Measurements from ENCODE around the gene STH. TPM values are rescaled to one million over a fixed set of nuclear protein-coding genes. Genes with fewer than 3 reads are reported as not detected.

The STH gene
- total and polyA plus RNA-seq, 3 donors from 2014 or later = 1.3 TPM; not detected in 2

DNA sequence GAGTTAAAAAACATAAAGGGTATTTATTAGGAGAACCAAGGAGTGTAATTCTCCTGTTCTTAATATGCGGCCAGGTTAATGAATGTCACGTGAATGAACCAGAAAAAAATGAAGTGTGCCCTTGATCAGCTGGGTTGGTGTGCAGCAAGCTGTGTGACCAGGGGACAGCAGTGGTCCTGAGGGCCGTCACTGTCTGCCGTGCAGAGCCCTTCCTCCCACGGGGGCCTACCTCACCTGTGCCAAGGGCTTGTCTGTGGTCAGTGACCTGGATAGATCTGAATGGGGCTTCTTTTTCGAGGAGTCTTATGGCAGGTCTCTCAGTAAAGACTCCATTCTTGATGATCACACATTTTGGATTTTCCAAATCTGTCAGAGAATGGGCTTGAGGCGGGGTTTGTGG is 17.7 kb upstream of the STH start:
- H3K27ac ChIP-seq = no peak overlapping the region
- TF ChIP-seq POLR2A (IDR thresholded peaks at IDR 0.05) = no peak
- TF ChIP-seq, protein P1, sequence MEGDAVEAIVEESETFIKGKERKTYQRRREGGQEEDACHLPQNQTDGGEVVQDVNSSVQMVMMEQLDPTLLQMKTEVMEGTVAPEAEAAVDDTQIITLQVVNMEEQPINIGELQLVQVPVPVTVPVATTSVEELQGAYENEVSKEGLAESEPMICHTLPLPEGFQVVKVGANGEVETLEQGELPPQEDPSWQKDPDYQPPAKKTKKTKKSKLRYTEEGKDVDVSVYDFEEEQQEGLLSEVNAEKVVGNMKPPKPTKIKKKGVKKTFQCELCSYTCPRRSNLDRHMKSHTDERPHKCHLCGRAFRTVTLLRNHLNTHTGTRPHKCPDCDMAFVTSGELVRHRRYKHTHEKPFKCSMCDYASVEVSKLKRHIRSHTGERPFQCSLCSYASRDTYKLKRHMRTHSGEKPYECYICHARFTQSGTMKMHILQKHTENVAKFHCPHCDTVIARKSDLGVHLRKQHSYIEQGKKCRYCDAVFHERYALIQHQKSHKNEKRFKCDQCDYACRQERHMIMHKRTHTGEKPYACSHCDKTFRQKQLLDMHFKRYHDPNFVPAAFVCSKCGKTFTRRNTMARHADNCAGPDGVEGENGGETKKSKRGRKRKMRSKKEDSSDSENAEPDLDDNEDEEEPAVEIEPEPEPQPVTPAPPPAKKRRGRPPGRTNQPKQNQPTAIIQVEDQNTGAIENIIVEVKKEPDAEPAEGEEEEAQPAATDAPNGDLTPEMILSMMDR (IDR thresholded peaks at IDR 0.05) = no peak

DNA sequence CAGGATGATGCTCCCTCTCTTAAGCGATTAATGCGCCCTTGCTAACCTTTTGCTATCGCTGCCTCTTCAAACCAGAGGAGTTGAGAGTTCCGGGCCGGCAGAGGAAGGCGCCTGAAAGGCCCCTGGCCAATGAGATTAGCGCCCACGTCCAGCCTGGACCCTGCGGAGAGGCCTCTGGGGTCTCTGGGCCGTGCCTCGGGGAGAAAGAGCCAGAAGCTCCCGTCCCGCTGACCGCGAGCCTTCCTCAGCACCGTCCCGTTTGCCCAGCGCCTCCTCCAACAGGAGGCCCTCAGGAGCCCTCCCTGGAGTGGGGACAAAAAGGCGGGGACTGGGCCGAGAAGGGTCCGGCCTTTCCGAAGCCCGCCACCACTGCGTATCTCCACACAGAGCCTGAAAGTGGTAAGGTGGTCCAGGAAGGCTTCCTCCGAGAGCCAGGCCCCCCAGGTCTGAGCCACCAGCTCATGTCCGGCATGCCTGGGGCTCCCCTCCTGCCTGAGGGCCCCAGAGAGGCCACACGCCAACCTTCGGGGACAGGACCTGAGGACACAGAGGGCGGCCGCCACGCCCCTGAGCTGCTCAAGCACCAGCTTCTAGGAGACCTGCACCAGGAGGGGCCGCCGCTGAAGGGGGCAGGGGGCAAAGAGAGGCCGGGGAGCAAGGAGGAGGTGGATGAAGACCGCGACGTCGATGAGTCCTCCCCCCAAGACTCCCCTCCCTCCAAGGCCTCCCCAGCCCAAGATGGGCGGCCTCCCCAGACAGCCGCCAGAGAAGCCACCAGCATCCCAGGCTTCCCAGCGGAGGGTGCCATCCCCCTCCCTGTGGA is 16.0 kb upstream of the STH start:
- no peaks in the 10 kb centered on the region for H3K9me3 ChIP-seq
- WGBS, 2 donors = 74 to 93% methylated on average over 3 to 41 of the region's 41 CpGs

More for the DNA sequence above, 17.7 kb upstream of the STH start:
- no peak for DNase-seq
- H3K36me3 ChIP-seq (ENCODE audit: low read depth, missing control alignments) = no peaks in the 10 kb centered on the region
- H3K4me3 ChIP-seq = no peak overlapping the region
- 90 to 91% methylated on average over 7 of the region's 7 CpGs for WGBS, 2 donors
- no peaks in the 10 kb centered on the region for H3K9me3 ChIP-seq
- no peaks in the 10 kb centered on the region for H3K27me3 ChIP-seq
- H3K4me1 ChIP-seq = no peaks in the 10 kb centered on the region
- intact Hi-C loops (cut with DNase I; ENCODE audit: low total_unique reads) = no loop called here

DNA sequence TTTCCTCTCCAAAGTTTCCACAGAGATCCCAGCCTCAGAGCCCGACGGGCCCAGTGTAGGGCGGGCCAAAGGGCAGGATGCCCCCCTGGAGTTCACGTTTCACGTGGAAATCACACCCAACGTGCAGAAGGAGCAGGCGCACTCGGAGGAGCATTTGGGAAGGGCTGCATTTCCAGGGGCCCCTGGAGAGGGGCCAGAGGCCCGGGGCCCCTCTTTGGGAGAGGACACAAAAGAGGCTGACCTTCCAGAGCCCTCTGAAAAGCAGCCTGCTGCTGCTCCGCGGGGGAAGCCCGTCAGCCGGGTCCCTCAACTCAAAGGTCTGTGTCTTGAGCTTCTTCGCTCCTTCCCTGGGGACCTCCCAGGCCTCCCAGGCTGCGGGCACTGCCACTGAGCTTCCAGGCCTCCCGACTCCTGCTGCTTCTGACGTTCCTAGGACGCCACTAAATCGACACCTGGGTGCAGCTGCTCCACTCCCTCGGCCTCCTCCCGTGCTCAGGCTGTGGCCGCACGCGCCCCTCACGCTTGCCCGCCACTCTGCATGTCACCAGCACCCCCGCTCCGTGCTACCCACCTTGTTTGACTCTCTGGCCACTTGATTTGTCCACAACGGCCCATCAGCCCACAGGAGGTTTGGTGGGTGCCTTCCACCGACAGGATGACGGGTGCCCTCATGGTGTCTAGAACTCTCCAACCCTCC is 15.3 kb upstream of the STH start:
- no peaks in the 10 kb centered on the region for H3K27me3 ChIP-seq
- no peaks in the 10 kb centered on the region for H3K9me3 ChIP-seq
- TF ChIP-seq, protein P1 (IDR thresholded peaks at IDR 0.05) = no peak
- no peak for TF ChIP-seq POLR2A (IDR thresholded peaks at IDR 0.05)
- 67 to 80% methylated on average over 22 to 31 of the region's 31 CpGs for WGBS, 2 donors
- intact Hi-C loops (cut with DNase I; ENCODE audit: low total_unique reads) = no loop called here
- H3K27ac ChIP-seq = no peak overlapping the region
- no peak for DNase-seq
- no peaks in the 10 kb centered on the region for H3K4me1 ChIP-seq
- no peak overlapping the region for H3K4me3 ChIP-seq
- no peaks in the 10 kb centered on the region for H3K36me3 ChIP-seq (ENCODE audit: low read depth, missing control alignments)

More for the DNA sequence above, 16.0 kb upstream of the STH start:
- no peaks in the 10 kb centered on the region for H3K4me1 ChIP-seq
- intact Hi-C loops (cut with DNase I; ENCODE audit: low total_unique reads) = no loop called here
- H3K27ac ChIP-seq = no peak overlapping the region
- H3K4me3 ChIP-seq = no peak overlapping the region
- no peaks in the 10 kb centered on the region for H3K36me3 ChIP-seq (ENCODE audit: low read depth, missing control alignments)
- H3K27me3 ChIP-seq = no peaks in the 10 kb centered on the region
- DNase-seq = no peak
- no peak for TF ChIP-seq POLR2A (IDR thresholded peaks at IDR 0.05)
- TF ChIP-seq, protein P1 (IDR thresholded peaks at IDR 0.05) = no peak

DNA sequence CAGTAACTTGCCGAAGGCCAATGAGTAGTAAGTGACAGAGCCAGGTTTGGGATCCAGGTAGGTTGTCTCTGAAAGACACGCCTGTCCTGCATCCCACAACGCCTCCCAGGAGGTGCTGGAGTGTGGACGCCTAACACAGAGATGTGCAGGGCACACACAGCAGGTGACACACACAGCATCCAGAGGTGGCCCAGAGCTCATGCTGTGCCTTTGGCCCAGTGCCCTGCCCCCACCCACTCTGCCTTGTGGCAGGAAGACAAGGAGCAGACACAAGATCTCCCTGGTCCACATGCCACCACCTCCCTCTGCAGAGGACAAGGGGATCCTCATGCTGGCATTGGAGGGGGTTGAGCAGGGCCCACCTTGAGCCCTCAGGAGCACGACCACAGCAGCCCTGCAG is 14.7 kb upstream of the STH start:
- intact Hi-C loops (cut with DNase I; ENCODE audit: low total_unique reads) = no loop called here
- no peak for DNase-seq
- Histone ChIP-seq H3K27me3 (no peaks in the 10 kb centered on the region), H3K4me3 (no peak overlapping the region), H3K36me3 (ENCODE audit: low read depth, missing control alignments) (no peaks in the 10 kb centered on the region), H3K27ac (no peak overlapping the region), H3K9me3 (no peaks in the 10 kb centered on the region), H3K4me1 (no peaks in the 10 kb centered on the region)
- 85 to 95% methylated on average over 5 of the region's 5 CpGs for WGBS, 2 donors
- no peak for TF ChIP-seq POLR2A (IDR thresholded peaks at IDR 0.05)
- TF ChIP-seq, protein P1 (IDR thresholded peaks at IDR 0.05) = no peak

Data from testis (tissue), 3 donors.